Lower lobe of right lung (tissue), 2 donors: ENCODE results near the gene SPON1. TPM values are rescaled to one million over a fixed set of nuclear protein-coding genes. Genes with fewer than 3 reads are reported as not detected.
"Not testable (repeated sequence)": the region's sequence is repeated elsewhere in the genome, so short reads cannot be mapped to it uniquely, and the experiment has no call there.

ENCODE experiments used
- ATAC-seq, 2 donors: fragments of 200-7000 bp; cut with Tn5 transposase; one replicate each; pipeline ENCODE4 v1.9.1; 2020 to 2022; ENCODE audit warnings: mild to moderate bottlenecking in 2 of 2, moderate library complexity in 2 of 2
- DNase-seq: peaks from one replicate; pipeline ENCODE4 v3.0.0-alpha.2; 2020
- H3K27ac ChIP-seq: fragments of 200-600 bp; one replicate; pipeline ENCODE4 v1.8.0; 2022
- H3K27me3 ChIP-seq: fragments of 200-600 bp; one replicate; pipeline ENCODE4 v1.8.0; 2022; ENCODE audit warnings: low read depth
- H3K36me3 ChIP-seq: fragments of 200-600 bp; one replicate; pipeline ENCODE4 v1.8.0; 2022; ENCODE audit warnings: mild to moderate bottlenecking
- H3K4me1 ChIP-seq: fragments of 200-600 bp; one replicate; pipeline ENCODE4 v1.8.0; 2022
- H3K4me3 ChIP-seq: fragments of 200-600 bp; one replicate; pipeline ENCODE4 v1.8.0; 2022; ENCODE audit warnings: mild to moderate bottlenecking
- H3K9me3 ChIP-seq: fragments of 200-600 bp; one replicate; pipeline ENCODE4 v1.8.0; 2022
- CTCF ChIP-seq: fragments of 200-600 bp; IDR thresholded peaks from one replicate; pipeline ENCODE4 v1.8.0; 2022; ENCODE audit warnings: antibody characterized with exemption, mild to moderate bottlenecking
- intact Hi-C: fragments of 100-400 bp; cut with DNase I; formaldehyde crosslinking; loops from one replicate; pipeline ENCODE4 v1.11.0; 2022
- total RNA-seq: library from RNA; stranded (reverse); fragmentation: NEBNext Ultra II Directional; extraction: Animal tissue kit (Norgen Biotek cat#: 25700); gene quantifications from one replicate; pipeline ENCODE4 v1.2.1, GENCODE V29; 2021
- donor health status: DM: no; HTN: yes; CAD: no; lungs with severe emphysema.

The SPON1 gene
- total RNA-seq, 1 donor from 2014 or later, result 40.1 TPM

GRCh38 chr11:14079797-14080196 is 117.3 kb downstream of the SPON1 start:
- Histone ChIP-seq H3K27ac (no peak overlapping the region), H3K4me1 (no peaks in the 10 kb centered on the region), H3K4me3 (no peak overlapping the region), H3K36me3 (no peaks in the 10 kb centered on the region), H3K27me3 (no peaks in the 10 kb centered on the region), H3K9me3 (no peaks in the 10 kb centered on the region)
- TF ChIP-seq CTCF, result no peak
- ATAC-seq, result no peak
- DNase-seq, result no peak
- intact Hi-C loops, result no loop called here

- intact Hi-C loops, result no loop called here
- no peak overlapping the region for H3K4me3 ChIP-seq
- no peaks in the 10 kb centered on the region for H3K27me3 ChIP-seq
- no peaks in the 10 kb centered on the region for H3K36me3 ChIP-seq
- DNase-seq, result no peak
- ATAC-seq, result peak in 1 of 2 donors; percentile 11
- no peaks in the 10 kb centered on the region for H3K9me3 ChIP-seq
- no peak for TF ChIP-seq CTCF
- no peaks in the 10 kb centered on the region for H3K4me1 ChIP-seq
- H3K27ac ChIP-seq, result no peak overlapping the region
Measured at GRCh38 chr11:14081581-14082231, 119.2 kb downstream of the SPON1 start.

- H3K27ac ChIP-seq, result no peak overlapping the region
- no peak for DNase-seq
- intact Hi-C loops, result no loop called here
- no peak for TF ChIP-seq CTCF
- peak in 1 of 2 donors; percentile 26 for ATAC-seq
- no peak overlapping the region for H3K4me3 ChIP-seq
- H3K4me1 ChIP-seq, result no peaks in the 10 kb centered on the region
- no peaks in the 10 kb centered on the region for H3K9me3 ChIP-seq
- H3K36me3 ChIP-seq, result no peaks in the 10 kb centered on the region
- H3K27me3 ChIP-seq, result no peaks in the 10 kb centered on the region
Measured at GRCh38 chr11:14082338-14082737, 119.8 kb downstream of the SPON1 start.

GRCh38 chr11:14088861-14089260 is 126.3 kb downstream of the SPON1 start:
- ATAC-seq, H3K9me3 ChIP-seq, DNase-seq, H3K4me3 ChIP-seq, H3K27ac ChIP-seq, intact Hi-C loops, H3K4me1 ChIP-seq, H3K36me3 ChIP-seq, H3K27me3 ChIP-seq: not testable (repeated sequence)

GRCh38 chr11:14089690-14090462 is 127.4 kb downstream of the SPON1 start:
- ATAC-seq (peak in 1 of 2 donors; percentile 33), DNase-seq (no peak)
- H3K36me3 ChIP-seq, result no peaks in the 10 kb centered on the region
- no peak overlapping the region for H3K4me3 ChIP-seq
- H3K9me3 ChIP-seq, result no peaks in the 10 kb centered on the region
- intact Hi-C loops, result no loop called here
- H3K27ac ChIP-seq, result no peak overlapping the region
- no peaks in the 10 kb centered on the region for H3K4me1 ChIP-seq
- peaks cover 3% of the 10 kb centered on the region for H3K27me3 ChIP-seq
- no peak for TF ChIP-seq CTCF

- H3K27ac ChIP-seq, intact Hi-C loops, H3K36me3 ChIP-seq, H3K27me3 ChIP-seq, ATAC-seq, H3K9me3 ChIP-seq, DNase-seq, H3K4me3 ChIP-seq, H3K4me1 ChIP-seq: not testable (repeated sequence)
Measured at GRCh38 chr11:14090631-14091030, 128.1 kb downstream of the SPON1 start.
